Inflammatory macrophage treated with lipopolysaccharide for 4 hours (primary cell): ENCODE data around the gene LRTM1.

ENCODE experiments used
- DNase-seq: peaks from one replicate; pipeline ENCODE4 v3.0.0-alpha.2; 2020

The LRTM1 gene

DNA sequence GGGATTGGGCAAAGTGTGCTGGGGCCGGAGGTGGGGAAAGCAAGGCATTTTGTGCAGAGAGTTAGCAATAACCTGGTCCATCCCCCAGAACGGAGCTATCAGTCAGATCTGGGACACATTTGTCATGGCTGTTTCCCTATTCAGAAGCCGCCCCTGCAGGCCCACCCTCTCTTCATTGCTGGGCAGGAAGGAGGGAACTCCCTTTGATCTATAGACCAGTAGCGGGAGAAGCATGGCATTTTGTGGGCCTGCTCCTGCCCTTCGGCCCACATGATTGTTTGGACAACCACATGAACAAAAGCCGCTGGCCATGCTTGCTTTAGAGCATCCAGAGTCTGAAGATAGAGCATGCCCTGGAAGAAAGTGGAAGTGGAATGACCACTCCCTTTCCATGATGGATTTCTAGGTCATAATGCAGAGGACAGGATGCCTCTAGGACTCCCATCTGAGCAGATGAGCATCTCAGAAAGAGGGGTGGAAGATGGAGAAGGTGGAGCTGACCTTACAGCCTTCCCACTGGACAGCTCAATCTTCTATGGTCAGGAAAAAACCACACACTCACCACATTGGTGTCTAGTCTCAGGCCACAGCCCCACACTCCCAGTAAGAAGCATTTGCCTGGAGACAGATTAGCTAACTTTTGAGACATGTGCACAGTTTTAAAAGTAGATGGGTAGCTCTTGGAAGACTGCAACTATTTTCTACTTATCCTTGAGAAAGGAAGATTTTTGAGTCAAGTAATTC is 11.9 kb upstream of the LRTM1 start:
- no peak for DNase-seq

DNA sequence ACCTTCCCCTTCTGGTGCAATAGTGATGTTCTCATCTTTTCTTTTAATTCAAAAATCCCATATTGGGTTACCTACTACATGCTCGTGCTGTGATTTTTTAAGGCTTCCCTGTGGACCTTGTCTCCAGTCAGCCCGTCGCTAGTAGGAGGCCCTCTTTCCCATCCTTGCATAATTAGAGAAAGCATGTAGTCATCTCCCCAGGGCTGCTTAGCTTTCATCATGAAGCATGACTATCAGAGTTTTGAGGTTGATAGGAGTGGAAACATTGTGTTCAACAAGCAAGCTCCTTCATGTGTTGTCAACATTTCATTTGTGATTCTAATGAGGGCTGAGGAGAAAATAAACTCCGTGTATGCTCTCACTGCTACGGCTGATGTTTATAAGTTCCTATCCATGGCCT is 8.7 kb upstream of the LRTM1 start:
- no peak for DNase-seq

DNA sequence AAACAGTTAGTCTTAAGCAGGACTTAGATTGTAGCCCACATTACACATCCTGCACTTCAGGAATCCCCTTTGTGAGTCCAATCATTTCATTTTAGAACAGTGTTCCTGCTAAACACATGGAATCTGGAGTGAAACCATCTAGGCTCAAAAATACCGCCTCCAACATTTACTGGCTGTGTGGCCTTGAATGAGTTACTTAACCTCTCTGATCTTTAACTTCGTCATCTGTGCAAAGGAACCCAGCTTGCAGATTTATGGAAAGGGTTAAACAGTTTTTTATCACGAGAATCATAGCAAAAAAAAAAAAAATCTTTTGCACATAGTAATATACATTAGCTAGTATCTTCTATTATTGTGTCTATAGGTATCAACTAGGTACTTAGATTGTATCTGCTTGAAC is 8.0 kb upstream of the LRTM1 start:
- DNase-seq, result no peak

DNA sequence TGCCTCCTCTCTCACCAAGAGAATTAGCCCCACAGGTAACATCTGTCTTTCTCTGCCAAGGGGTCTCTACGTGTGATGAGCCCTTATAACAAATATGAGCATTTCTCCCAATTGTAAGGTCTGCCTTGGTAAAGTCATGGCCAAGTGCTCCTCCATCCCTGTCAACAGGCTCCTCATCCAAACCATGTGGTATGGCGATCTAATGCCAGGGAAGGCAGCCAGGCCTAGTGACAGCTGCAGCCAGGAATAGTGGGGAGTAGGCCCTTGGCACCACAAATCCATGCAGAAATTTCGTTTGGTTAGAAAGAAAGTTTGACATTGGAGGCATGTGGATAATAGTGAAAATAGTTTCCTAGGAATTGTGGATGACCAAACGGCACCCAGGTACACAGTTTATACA is 4.7 kb upstream of the LRTM1 start:
- no peak for DNase-seq

DNA sequence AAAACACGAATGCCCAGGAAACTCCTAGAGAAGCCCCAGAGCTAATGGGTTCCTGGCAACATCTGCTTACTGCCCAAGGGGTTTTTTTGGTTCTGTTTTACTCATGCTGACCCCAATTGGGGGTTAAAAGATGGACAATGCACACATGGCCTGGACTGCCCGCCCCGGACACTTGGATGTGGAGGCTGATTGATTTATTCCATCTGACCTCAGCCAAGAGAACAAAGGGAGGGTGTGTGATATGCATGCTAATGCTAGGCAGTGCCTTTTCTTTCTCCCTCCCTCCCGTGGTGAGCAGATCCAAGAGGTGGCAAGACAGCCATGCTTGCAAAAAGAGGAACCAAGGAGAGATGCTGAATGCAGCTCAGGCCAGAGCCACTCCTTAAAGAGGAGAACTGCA is 3.3 kb upstream of the LRTM1 start:
- no peak for DNase-seq

DNA sequence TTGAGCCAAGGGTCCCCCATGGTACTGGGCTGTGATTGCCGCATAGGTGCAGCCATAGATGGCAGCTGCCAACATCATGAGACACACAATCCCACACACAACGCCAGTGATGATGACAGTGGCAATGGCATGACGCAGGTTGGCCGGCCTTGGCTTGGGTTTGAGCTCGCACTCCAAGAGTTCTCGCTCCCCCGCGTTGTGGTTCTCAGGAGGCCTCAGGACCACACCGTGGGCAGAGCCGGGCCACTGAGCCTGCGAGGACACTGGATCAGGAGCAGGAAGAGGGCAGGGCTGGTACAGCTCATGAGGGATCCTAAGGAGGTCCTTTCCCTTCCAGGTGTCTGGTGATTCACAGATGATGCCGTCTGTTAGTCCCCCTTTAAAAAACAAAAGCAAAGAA is 9.3 kb downstream of the LRTM1 start:
- DNase-seq, result no peak

DNA sequence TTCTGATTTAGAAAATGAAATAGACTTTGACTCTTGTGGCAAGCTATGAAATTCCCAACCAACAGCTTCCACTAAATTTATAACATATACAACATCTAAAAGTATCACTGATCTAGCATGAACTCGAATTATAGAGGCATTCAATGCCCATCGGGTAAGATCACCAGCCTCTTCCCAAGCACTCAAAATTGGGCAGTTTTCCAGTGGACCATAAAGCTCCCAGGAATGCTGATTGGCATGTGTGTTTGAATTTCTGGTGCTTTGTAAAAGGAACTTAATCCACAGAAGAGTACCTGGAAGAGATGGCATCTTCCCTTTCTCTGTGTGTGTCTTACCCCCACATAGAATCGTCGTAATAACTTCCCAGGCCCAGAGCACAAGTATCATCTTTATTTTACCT is 10.0 kb downstream of the LRTM1 start:
- no peak for DNase-seq

DNA sequence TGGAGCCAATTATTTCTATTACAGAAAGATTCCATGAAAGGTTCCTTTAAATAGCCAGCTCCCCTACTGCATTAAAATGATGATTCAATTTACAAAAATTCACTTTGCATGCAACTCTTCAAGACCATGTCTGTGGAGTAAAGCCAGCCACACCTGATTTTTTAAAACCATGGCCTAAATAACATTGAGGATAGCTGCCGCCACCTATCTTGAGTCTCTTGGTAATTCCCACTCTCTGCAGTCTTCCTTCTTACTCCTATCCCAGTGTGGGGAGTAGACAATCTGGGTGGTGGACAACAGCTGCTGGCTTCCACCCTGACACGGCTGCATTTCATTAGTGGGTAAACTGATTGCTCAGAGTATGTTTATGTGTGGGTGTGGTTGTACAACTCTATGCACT is 10.7 kb downstream of the LRTM1 start:
- DNase-seq, result no peak

DNA sequence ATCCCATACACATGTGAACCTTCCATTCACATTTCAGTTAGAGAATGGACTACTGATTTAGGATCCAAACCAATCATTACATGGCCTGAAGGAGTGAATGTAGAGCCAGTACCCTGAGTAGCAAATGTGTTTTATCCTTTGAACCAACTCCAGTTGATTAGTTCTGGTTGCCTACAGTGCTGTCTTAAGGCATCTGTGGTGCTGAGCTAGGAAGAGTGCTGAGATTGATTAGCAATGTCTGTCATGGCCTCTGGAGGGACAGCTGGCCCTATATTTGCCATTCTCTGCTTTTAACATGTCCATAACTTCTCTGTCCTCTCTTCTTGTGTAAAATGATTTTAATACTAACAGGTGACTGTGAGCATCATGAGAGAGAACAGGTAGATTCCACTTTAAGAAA is 11.1 kb downstream of the LRTM1 start:
- DNase-seq, result no peak

DNA sequence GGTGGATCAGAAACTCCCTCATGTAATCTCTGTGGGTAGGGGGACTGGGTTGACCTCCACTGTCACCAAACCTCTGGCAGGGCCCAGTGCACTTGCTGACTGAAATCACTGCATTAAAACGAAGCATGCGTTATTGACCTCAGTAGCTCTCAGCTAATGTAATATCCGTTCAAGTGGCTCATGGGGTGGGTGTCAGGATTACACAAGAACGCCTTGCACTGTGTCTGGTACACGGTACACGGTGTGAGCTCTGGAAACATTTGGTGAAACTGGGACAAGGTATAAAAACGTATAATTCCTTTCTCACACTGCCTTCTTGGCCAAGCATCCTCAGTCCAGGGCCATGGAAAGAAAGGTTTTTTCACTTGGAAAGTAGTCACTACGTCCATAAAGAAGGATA is 11.9 kb downstream of the LRTM1 start:
- DNase-seq, result no peak

DNA sequence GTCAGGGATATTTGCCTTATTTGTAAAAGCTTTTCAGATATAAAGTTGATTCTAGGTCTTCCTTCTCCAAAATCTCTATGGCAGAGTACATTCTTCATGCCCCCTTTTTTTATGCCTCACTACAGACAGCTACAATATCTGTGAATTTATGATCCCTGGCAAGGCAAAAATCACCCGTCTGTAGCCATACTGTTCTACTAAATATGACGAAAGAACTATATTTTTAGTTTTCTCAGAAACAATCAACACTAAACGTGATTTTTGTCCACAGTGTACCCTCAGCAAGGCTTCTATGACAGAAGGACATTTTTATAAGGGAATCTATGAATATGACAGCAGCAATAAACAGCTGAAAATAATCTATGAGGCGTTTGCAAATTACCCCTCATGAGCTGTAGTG is 12.7 kb downstream of the LRTM1 start:
- no peak for DNase-seq

DNA sequence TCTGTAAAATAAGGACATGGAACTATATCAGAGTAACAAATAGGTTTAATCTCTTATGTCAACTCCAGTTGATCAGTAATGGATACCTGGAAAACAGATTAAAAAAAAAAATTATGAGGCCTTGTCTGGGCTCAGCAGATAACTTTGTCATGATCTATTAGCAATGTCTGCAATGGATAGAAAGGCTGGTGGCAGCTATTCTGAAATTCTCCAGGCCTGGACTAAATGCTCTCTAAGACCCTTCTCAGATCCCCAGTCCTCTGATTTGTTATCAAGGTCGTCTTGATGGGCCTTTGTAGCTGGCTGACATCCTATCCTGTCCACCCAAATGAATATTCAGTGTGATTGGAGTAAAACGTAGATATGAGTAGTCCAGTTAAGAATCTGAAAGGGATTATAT is 13.7 kb downstream of the LRTM1 start:
- DNase-seq, result no peak

DNA sequence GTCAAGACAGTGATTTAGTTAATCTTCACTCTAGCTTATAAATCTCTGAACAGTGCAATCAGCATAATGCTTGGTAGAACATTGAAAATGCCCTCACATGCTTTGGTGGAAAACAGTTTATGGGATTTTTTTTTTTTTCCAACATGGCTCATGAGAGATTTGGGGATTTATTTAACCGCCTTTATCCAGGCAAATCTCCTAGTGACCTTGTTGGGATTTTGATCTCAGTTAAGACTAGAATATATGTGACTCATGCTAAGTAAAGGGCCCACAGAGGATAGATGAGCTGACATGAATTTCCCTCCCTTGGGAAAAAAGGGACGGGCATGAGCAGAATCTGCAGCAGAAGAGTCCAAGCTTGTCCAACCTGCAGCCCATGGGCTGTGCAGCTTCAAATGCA is 18.7 kb downstream of the LRTM1 start:
- DNase-seq, result no peak

DNA sequence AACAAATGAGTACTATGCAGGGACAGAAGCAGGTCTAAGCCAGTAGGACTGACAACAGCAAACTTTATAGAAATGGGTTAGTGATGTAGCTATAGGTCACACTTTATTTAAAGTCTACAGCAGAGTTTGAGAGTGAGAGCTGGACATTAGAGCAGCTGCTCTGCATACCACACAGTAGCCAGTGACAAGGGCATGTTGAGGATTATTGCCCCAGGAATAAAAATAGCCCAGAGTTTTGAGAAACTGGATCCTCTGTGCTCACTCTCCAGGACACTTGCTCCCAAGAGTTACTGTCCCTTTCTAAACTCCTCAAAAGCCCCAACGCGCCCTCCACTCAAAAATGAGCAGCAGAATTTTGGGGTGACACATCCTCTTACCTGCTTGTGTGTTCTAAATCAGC is 21.1 kb downstream of the LRTM1 start:
- DNase-seq, result no peak

DNA sequence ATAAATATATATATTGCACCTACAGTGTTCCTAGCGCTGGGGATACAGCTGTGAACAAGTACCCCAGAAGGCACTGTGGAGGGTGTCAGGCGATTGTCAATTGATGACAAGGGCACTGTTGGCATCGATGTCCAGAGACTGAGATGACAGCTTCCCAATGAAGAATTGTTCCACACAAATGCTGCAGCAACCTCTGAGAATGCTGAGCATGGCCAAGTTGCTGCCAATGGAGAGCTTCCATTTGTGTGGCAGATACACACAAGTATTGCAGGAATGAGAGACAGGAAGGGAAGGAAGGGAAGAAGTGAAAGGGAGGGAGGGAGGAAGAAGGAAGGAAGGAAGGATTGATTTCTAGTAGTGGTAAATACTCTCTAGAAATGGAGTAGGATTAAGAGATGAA is 21.9 kb downstream of the LRTM1 start:
- no peak for DNase-seq

DNA sequence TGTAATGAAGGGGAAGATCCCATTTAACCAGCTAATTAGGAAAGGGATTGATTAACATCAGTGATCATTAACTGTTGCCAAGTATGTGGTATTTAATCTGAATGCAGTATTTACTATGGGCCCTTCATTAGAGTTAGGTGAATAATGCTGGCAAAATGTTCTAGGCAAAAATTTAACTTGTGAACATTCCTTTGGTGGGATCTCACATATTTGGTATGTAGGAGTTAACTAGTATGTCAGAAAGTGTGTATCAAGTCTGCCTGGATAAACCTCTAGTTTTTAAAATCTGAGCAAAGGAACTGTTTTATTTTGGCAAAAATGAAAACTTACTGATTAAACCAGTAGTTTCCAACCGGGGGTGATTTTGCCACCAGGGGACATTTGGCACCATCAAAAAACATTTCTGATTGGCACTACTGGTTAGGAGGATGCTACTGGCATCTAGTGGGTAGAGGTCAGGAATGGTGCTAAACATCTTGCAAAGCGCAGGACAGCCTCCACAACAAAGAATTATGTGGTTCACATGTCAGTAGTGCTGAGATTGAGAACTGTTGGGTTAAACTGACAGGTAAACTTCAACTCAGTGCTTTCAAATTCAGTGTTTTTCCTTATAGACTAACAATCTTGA is 22.5 kb downstream of the LRTM1 start:
- DNase-seq, result no peak

DNA sequence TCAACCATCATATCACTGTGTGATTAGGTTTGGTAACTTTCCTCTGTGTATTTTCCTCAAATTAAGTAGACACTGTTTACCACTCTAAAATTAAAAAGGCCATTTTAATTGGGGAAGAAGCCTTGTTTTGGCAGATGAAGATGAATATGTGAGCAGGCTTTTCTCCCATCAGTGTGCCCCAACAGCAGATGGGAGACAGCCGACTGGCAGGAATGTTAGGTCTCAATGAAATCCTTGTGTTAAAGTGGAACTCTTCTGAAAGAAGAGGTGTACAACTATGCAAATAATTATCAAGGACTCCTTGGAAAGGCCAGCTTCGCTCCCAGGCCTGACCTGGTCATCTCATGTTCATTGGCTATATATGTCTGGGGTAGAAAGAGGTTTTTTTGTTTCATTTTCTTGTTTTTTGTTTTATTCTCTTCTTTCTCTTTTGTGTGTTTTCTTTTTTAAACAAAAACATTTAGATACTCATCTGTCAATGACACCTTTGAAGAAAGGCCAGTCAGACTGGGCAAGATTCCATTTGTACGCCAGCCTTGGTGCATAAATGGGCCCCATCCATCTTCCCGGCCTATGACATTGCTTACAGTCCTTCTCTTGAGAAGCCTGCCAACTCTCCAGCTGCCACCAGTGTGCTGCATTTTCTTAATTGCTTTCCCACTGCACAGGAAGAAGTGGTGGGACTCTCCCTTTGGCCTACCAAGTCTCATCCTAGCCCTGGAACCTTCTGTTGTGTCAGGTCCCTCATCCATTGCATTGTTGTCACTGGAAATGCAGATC is 25.8 kb downstream of the LRTM1 start:
- DNase-seq, result no peak

DNA sequence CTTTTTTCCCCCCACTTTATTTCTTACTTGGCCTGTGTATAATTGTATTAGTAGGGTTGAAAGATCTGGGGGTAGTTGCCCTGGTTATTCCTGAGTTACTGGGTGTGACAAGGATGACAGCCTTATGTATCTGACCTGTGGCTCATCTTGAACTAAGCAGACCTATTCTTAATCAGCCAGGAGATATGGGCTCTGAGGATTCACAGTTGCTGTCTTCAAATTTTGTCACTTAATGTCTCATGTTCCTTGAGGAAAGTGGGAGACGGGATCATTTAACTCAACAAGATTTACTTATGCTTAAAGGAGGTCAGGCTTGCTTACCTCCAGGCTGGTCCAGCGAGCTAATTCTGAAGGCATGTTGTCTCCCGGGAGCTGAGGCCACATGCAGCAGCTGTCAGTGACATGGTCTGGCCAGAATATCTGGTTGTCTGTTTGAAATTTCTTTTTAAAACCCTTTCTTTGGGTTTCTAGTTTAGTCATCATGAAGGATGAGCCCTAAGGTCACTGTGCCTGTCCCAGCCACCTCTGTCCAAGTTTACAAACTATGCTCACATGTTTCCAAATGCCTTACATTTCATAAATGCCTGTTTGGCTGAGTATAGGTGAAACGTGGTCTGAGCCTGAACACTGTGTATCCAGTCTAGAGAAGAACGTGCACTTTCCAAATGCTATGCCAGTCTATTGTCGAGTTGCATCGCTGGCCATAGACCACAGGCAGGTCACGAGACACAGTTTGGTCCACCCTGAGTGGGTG is 26.8 kb downstream of the LRTM1 start:
- no peak for DNase-seq

DNA sequence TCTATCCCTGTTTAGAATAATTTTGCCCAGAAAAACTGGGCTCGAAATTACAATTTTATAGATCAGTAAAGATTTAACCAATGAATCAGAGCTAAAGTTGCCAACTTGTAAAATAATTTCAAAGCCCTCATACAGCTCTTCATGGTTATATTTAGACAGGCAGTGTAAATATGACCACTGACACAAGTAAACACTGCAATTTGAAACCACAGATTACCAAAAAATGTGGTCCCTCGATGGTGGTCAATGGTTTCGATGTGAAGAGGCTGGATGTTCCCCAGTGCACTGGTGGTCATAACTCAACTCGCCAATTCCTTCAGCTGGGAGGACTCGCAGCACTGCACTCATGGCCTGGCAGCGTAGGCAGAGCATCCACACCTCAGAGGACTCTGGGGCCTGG is 28.6 kb downstream of the LRTM1 start:
- no peak for DNase-seq

DNA sequence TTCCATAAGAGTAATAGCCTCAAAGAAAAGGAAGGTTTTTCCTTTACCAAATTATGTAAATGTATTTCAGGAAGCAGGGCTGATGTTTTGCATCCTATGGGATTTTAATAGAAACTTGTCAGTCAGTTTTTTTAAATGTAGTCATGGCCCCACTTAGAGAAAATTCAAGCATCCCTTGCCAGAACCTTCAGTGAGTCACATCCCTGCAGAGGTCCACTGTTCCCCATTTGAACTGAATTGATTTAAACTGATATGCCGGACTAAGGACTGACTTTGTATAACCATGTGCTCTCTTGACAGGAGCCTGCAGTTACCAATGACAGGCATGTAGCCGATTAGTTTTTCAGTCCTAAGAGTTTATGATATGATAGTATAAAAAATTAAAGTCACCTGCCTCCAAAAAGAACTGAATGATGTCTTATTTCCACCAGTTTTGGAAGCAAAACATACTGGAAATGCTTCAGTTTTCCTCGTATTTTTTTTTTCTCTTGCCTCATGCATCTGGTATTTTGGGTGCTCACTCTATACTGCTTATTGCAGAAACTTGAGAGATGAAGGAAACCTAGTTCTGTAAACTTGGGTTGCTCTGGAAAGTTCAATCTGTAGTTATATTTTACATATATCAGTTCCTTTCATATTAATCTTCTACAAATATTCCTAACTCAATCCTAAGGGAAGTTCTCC is 30.7 kb downstream of the LRTM1 start:
- no peak for DNase-seq

DNA sequence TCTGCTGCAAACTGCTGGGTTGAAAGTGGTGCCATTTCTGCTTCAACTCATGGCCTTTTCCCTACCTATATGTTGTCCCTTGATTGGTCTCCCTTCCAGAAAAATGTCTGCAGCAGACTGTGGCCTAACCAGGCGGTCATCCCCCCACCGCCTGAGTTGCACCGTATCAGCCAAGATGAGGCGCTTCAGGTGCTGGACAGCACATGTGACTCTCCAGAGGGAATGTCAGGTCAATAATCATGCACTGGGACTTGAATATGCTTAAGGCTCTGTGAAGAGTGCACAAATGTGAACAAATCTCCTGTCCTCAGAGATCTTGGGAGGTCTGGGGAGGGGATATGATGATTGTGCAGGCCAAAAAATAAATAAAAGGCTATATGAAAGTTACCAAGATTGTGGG is 32.2 kb downstream of the LRTM1 start:
- no peak for DNase-seq

DNA sequence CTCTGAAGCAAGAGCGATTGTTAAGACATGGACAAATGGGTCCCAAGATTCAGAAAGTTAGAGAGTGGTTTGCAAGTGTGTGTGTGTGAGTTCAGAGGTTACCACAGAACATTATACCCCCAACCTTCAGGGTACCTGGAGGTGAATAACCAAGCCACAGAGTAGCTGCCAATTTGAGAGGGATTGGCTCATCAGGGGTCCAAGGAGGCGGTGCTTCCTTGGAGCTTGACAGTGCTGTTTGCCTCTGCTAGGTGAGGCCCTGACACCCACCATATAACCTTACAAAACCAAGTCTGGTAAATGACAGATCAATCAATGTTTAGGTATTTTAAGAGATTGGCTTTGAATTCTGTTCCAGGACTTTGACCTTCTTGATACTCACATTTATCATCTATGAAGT is 35.7 kb downstream of the LRTM1 start:
- DNase-seq, result no peak

DNA sequence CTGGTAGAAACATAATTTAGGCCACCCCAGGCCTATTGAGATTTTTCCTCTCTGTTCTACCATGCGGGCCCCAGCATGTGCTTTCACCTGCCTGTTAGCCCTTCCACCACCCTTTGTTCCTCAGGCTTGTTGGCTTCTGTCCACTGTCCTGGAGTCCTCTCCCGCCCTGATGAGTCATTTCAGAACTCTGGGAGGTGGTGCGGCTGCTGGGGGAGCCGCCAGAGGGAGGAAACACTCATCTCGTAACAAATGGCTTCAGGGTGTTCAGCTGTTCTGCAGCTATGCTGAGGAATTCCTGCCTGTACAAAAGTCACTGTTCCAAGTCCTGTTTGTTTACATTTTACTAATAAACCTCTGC is 36.3 kb downstream of the LRTM1 start:
- no peak for DNase-seq
